ENCODE results near the gene SLC8A2. TPM values are rescaled to one million over a fixed set of nuclear protein-coding genes. Genes with fewer than 3 reads are reported as not detected.

The SLC8A2 gene
- total and polyA plus RNA-seq, 2 of the 8 experiments (the other 6 are each of a cell fraction or from before 2014, with no cell fraction given), result 7.3 to 12.4 TPM

- peak within 1 kb of the TSS; percentile 34 for H4K5ac ChIP-seq (ENCODE audit: insufficient read length, low read depth, low read length)
- no peak for FAIRE-seq
- H3K27ac ChIP-seq (ENCODE audit: low read depth, low read length), result peak within 1 kb of the TSS; percentile 60; the same call in 1 of the 2 replicates
- peak; percentile 49 for TF ChIP-seq TAF7 (optimal IDR thresholded peaks at IDR 0.05; ENCODE audit: borderline replicate concordance, low read depth, low read length)
- no peak for TF ChIP-seq TCF12 (IDR thresholded peaks at IDR 0.05; ENCODE audit: low read depth, low read length)
- TF ChIP-seq KDM1A (IDR thresholded peaks at IDR 0.05; ENCODE audit: borderline replicate concordance, low read length), result no peak
- peak; percentile 79 for TF ChIP-seq SP1 (IDR thresholded peaks at IDR 0.05; ENCODE audit: low read depth, low read length)
- 0 out of 2 replicates have a peak, but pooled peaks have one; percentile 17 for TF ChIP-seq CEBPB (IDR thresholded peaks at IDR 0.05; ENCODE audit: low read depth, low read length)
- peak; percentile 99 for TF ChIP-seq SIN3A (conservative IDR thresholded peaks at IDR 0.05 in 1 of 2, IDR thresholded peaks at IDR 0.05 in 1 of 2; ENCODE audit: low read depth in 1 of 2, low read length in 2 of 2)
- TF ChIP-seq HDAC6 (IDR thresholded peaks at IDR 0.05; ENCODE audit: low read depth, low read length), result no peak
- TF ChIP-seq BCL11A (IDR thresholded peaks at IDR 0.05; ENCODE audit: low read depth in 2 of 2, low read length in 2 of 2), result no peak
- TF ChIP-seq KDM5A (IDR thresholded peaks at IDR 0.05; ENCODE audit: low read length), result peak; percentile 54; the same call in 1 of the 2 replicates
- TF ChIP-seq JUND (IDR thresholded peaks at IDR 0.05; ENCODE audit: low read length), result no peak
- no peak for TF ChIP-seq SP2 (IDR thresholded peaks at IDR 0.05; ENCODE audit: low read length)
- no peak for TF ChIP-seq CBX8 (IDR thresholded peaks at IDR 0.05; ENCODE audit: borderline replicate concordance, low read depth, low read length)
Measured at GRCh38 chr19:47514869-47515588, 43.3 kb upstream of the SLC8A2 start, which contains the start of gene NAPA. Gene NAPA (minus strand): TSS chr19:47515063. CDS start chr19:47514940, 123 bp downstream.

More at GRCh38 chr19:47514869-47515588, 43.3 kb upstream of the SLC8A2 start, which contains the start of gene NAPA:
- peaks cover 18% of the 10 kb centered on the region for H3K79me1 ChIP-seq (ENCODE audit: low read depth, low read length)
- DNase-seq (ENCODE audit: low read depth in 1 of 2, low spot score in 2 of 2), result peak; percentile 100
- H3K4me2 ChIP-seq (ENCODE audit: insufficient read depth in 1 of 2, low read depth in 2 of 2, low read length in 2 of 2), result peak within 1 kb of the TSS; percentile 81 to 90
- H3K4ac ChIP-seq (replicated peaks; ENCODE audit: insufficient read length, low read depth, low read length), result peak within 1 kb of the TSS; percentile 59
- H3K56ac ChIP-seq (replicated peaks; ENCODE audit: insufficient read length, low read depth, low read length), result peak within 1 kb of the TSS; percentile 63
- peak within 1 kb of the TSS; percentile 88 to 96 (median 94) for H3K4me3 ChIP-seq (ENCODE audit: extremely low read depth in 1 of 4, insufficient read depth in 2 of 4, low read depth in 3 of 4, low read length in 4 of 4)
- H3K23ac ChIP-seq (ENCODE audit: insufficient read length), result no peak within 1 kb of the TSS
- H3K14ac ChIP-seq (ENCODE audit: insufficient read length), result no peak within 1 kb of the TSS
- no peak within 1 kb of the TSS for H2BK15ac ChIP-seq (ENCODE audit: low read length)
- no peak within 1 kb of the TSS for H2BK120ac ChIP-seq (replicated peaks; ENCODE audit: low read depth, low read length)
- H4K91ac ChIP-seq (replicated peaks; ENCODE audit: insufficient read length, low read length), result no peak within 1 kb of the TSS
- H3K9ac ChIP-seq (replicated peaks in 1 of 4; ENCODE audit: extremely low read depth in 1 of 4, low read depth in 3 of 4, low read length in 3 of 4), result peak within 1 kb of the TSS; percentile 81 to 92 (median 85)
- no peaks in the 10 kb centered on the region for H3K36me3 ChIP-seq (ENCODE audit: control insufficient read depth in 2 of 4, insufficient read depth in 4 of 4, low read length in 3 of 4)
- peak within 1 kb of the TSS; percentile 92 for H2BK5ac ChIP-seq (ENCODE audit: low read depth, low read length)
- H2AK5ac ChIP-seq (ENCODE audit: low read depth, low read length), result no peak within 1 kb of the TSS
- peaks cover 3 to 23% of the 10 kb centered on the region in 2 experiments for H4K20me1 ChIP-seq (replicated peaks in 1 of 2; ENCODE audit: control insufficient read depth in 1 of 2, insufficient read depth in 2 of 2, low read length in 2 of 2)
- ChIA-PET CTCF (ENCODE audit: partially characterized antibody) (interaction anchor here (0.7 to 2.9 kb wide), 27 partner anchors 10 to 766 kb away, joined by 3 to 15 read pairs (median 4); partner anchors contain the start of gene KPTN), POLR2A (ENCODE audit: partially characterized antibody) (interaction anchor here (0.6 to 1.4 kb wide), 8 partner anchors 8 to 402 kb away, joined by 3 to 6 read pairs (median 3); partner anchors contain the start of gene KPTN)
- H2BK20ac ChIP-seq (ENCODE audit: low read length), result no peak within 1 kb of the TSS
- H3K27me3 ChIP-seq (replicated peaks in 1 of 4; ENCODE audit: control insufficient read depth in 3 of 4, extremely low read depth in 1 of 4, insufficient read depth in 3 of 4, low read length in 3 of 4), result no peaks in the 10 kb centered on the region
- 0 out of 2 replicates have a peak within 1 kb of the TSS, but pooled peaks have one; percentile 46 for H2AFZ ChIP-seq (ENCODE audit: low read length)
- peaks cover 0 to 3% (median 3%) of the 10 kb centered on the region in 4 experiments; a peak in 5 of 7 replicates for H3K4me1 ChIP-seq (replicated peaks in 1 of 4; ENCODE audit: control insufficient read depth in 3 of 4, insufficient read depth in 4 of 4, low read length in 3 of 4)
- peaks cover 4 to 45% of the 10 kb centered on the region in 2 experiments; a peak in 3 of 4 replicates for H3K79me2 ChIP-seq (ENCODE audit: control insufficient read depth in 1 of 2, insufficient read depth in 2 of 2, low read length in 2 of 2)
- peak within 1 kb of the TSS; percentile 68; the same call in 1 of the 2 replicates for H2BK12ac ChIP-seq (ENCODE audit: low read depth, low read length)
- no peak within 1 kb of the TSS; the same call in 1 of the 2 replicates for H3K18ac ChIP-seq (ENCODE audit: extremely low read depth, low read length)
- H4K8ac ChIP-seq (ENCODE audit: extremely low read depth, insufficient read depth, low read length), result peak within 1 kb of the TSS; percentile 31; the same call in 1 of the 2 replicates
- H3K9me3 ChIP-seq (ENCODE audit: insufficient read depth in 2 of 2, low read depth in 1 of 2, low read length in 1 of 2), result no peaks in the 10 kb centered on the region
- H3K23me2 ChIP-seq (ENCODE audit: low read depth, low read length), result peaks cover 6% of the 10 kb centered on the region; the same call in 1 of the 2 replicates
- WGBS, 2 experiments (ENCODE audit: extremely low coverage in 1 of 2, insufficient coverage in 1 of 2, insufficient read length in 1 of 2, insufficient replicate concordance in 2 of 2, low coverage in 1 of 2, low lambda C conversion rate in 2 of 2, missing lambda C conversion rate in 1 of 2), result 3% methylated on average over 75 of the region's 78 CpGs; no CpG with 5 or more reads in 1 of the 2 experiments
